HuH-7.5 (cell line): ENCODE measurements around the gene RAB36.
"Not testable (repeated sequence)": the region's sequence is repeated elsewhere in the genome, so short reads cannot be mapped to it uniquely, and the experiment has no call there.

Experiments
- DNase-seq: peaks from one replicate; pipeline ENCODE4 v3.0.0; 2011; ENCODE audit warnings: low spot score

RAB36 gene

DNA sequence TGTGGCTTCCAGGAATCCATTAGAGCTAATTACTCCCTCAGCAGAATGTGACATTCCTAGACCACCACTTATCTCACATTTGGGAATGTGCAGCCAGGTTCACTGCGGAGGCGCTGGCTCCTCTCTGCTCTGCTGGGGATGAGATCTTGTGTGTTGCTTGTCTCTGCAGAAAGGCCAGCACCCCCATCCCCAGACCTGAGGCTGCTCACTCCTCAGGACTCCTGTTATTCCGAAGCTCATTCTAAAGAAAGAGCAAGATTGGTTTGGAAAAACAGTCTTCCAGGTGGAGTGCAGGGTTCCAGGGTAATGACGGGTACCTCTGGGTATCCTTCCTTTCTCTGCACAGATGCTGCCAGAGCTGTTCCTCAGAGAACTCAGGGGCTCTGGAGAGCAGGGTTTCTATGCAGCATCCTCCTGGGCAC lies 24.3 kb upstream of the RAB36 start:
- no peak for DNase-seq

DNA sequence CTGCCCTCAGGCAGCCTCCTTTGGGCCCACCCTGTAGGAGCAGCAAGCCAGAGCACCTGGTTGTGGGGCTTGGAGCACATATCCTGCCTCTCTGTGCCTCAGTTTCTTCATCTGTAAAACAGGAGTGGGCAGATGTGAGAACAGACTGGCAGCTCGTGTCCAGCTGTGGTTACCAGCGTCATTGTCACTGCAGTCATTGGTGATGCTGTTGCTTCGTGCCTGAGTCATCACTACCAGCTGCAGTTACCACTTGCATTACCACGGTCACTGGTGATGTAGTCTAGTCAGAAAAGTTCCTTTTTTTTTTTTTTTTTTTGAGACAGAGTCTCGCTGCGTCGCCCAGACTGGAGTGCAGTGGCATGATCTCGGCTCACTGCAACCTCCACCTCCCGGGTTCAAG lies 23.9 kb upstream of the RAB36 start:
- no peak for DNase-seq

DNA sequence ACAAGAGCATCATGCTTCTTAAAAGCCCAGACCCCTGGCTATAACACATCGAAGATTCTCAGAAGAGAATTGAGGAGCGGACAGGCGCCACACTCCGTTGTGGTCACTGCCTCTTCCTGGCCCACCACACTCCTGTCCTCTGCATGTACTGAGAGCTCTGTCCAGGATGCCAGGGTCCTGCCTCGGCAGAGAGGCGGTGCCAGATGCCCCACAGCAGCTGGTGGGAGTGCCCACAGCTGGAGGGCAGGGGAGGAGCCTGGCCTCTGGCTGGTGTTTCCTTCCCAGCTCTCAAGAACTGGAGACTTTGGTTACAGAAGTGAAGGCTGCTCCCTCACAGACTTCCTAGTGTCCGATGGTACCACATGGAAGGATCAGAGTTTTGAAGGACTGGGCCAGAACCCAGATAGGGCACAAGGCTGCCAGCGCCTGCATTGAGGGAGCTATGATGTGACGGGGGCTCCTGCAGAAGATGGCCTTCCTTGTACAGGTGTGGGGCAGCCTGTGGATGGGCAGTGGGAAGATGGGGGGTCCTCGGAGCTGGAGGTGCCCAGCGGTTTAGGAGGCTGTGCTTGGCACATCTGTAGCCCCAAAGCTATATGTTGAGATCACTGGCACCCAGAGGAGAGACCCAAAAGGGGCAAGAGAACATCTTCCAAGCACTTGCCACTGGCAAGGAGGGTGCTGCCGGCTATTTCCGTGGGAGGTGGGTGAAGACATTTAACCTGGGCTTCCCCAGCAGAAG lies 22.9 kb upstream of the RAB36 start:
- no peak for DNase-seq

DNA sequence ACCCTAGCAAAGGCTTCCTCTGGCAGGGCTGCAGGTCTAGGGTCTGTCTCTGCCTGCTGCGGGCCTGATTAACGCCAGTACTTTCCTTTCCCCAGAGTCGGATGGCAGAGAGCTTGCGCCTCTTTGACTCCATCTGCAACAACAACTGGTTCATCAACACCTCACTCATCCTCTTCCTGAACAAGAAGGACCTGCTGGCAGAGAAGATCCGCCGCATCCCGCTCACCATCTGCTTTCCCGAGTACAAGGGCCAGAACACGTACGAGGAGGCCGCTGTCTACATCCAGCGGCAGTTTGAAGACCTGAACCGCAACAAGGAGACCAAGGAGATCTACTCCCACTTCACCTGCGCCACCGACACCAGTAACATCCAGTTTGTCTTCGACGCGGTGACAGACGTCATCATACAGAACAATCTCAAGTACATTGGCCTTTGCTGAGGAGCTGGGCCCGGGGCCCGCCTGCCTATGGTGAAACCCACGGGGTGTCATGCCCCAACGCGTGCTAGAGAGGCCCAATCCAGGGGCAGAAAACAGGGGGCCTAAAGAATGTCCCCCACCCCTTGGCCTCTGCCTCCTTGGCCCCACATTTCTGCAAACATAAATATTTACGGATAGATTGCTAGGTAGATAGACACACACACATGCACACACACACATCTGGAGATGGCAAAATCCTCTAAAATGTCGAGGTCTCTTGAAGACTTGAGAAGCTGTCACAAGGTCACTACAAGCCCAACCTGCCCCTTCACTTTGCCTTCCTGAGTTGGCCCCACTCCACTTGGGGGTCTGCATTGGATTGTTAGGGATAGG lies 22.1 kb upstream of the RAB36 start:
- no peak for DNase-seq

DNA sequence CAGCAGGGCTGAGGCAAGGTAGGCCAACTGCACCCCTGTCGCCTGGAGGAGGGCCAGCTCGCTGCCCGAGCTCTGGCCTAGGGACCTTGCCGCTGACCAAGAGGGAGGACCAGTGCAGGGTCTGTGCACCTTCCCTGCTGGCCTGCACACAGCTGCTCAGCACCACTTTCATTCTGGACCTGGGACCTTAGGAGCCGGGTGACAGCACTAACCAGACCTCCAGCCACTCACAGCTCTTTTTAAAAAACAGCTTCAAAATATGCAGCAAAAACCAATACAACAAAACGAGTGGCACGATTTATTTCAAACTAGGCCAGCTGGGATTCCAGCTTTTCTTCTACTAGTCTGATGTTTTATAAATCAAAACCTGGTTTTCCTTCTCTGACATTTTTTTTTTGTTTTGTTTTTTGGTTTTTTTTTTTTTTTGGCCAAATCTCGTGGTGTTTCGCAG lies 21.4 kb upstream of the RAB36 start:
- no peak for DNase-seq

DNA sequence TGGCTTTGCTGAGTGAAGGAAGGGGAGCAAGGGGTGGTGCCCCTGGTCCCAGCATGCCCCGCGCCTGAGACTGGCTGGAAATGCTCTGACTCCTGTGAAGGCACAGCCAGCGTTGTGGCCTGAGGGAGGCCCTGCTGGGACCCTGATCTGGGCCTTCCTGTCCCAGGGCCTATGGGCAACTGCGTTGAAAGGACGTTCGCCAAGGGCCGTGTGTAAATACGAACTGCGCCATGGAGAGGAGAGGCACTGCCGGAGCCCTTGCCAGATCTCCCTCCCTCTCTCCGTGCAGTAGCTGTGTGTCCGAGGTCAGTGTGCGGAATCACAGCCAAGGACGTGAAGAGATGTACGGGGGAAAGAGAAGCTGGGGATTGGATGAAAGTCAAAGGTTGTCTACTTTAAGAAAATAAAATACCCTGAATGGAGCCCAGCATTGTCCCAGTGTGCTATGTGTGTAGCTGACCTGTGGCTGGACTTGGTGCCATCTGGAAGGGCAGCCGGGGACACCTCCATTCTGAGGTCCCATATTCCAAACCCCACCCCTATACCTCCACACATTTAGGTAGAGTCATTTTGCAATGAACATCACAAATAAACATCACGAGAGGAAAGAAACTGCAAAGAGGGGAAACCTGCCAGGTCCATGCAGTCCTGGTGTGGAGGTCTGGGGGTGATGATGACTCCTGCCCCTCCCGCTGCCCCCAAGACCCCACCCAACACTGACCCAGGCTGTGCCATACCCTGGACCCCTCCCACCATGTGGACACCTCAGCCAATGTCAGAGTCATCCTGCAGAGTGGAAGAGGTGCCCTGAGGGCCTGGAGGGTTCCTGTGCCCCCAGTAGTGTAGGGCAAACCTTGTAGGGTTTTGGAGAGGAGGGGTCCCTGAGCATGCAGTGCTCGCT lies 20.4 kb upstream of the RAB36 start:
- DNase-seq: no peak

DNA sequence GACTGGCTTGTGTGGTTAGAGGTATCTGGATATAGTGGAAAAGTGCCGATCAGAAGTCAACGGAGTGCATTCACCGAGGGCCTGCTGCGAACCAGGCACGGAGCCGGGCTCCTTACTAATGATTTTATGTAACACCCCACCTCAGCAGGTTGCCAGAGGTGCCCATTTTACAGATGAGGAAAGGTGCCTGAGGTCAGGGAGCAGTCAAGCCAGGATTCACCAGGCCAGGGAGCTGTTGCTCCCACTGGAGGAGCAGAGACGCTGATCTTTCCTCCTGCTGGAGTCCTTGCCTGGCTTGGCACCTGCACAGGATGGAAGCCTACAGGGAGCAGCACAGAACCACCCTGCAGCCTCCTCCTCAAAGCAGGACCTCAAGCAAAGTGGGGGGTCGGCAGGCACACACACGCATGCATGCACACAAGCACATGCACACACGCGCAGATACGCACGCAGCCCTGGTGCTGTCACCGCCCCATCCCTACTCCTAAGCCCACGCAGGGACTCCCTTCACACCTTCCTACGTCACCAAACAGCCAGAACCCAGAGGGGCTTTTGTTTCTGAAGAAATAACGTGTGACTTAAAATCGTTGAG lies 19.7 kb upstream of the RAB36 start:
- no peak for DNase-seq

DNA sequence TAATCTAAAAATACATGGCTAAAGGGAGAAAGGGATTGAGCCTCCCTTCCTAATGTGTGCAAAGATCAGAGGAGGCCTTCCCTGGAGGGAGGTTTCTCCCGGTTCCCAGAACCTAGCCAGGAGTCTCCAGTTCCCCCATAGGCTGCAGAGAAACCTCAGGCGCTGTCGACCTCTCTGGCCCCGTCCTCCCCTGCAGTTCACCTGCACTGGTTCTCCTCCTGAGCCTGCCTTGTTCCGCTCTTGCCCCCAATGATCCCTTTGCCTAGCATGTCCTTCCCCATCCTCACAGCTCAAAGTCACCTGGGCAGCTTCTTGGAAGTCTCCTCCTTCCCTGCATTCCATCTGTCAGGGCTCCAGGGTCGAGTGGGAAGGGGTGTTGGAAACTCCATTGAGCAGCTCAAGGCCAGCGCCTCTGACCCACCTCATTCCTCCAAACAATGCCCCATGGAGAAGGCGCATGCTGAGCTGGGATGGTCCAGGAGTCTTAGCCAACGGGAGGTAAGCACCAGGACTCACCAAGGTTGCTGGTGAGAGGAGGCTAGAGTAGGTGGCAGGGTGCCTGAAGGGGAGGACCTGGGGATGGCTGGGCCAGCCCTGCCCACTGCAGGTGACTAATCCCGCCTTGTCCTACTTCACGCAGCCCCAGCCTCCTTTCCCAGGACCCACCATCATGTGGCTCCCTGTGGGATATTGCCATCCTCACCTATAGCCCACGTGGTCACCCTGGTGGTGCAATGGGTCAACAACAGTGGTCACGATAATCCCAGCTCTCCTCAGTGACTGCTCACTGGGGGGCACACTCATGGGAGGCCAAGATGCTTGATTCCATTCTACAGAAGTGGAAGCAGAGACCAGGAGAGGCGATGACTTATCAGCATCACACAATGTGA lies 18.9 kb upstream of the RAB36 start:
- DNase-seq: no peak

DNA sequence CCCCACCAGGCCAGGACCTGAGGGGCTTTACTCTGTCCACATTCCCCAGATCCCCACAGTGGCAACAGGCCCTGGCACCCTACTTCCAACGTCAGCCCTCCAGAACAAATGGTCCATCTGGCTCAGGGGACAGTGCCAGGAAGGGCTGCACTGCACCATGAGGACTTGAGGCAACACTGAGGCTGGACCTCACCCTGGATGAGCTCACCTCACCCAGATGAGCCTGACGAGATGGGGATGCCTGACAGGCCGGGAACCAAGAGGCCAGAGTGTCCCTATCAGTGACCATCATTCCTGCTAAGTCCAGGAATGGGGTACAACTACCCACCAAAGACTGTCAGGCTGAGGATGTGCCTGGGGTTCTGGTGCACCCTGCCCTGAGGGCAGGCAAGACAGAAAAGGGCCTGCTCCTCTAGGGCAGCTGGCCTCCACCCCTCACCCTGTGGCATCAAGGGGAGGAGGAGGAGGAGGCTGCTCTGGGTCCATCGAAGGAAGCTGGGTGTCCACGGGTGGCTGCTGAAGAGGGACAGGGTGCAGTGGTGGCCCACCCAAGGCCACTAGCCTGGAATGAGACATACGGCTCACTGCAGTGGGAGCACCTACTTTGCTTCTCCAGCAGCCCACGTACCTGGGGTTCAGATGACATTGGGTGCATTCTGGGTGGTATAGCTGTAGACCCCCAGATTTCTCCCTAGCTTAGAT lies 18.1 kb upstream of the RAB36 start:
- no peak for DNase-seq

DNA sequence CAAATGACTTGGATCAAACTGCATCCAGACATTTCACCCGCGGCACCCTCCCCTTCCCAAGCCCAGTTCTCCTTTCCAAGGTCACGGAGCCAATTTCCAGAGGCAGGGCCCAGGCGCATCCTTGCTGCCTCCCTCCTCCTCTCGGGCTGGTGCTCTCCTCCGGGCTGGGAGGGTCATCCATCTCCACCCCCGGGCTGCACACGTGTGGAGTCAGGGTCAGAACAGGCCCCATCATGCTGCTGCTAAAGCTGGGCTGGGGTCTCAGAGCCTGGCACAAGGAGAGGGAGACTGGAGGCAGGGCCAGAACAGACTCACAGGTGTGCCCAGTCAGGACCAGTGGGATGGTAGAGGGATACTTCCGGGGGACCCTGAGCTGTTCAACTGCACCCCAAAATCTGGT lies 17.5 kb upstream of the RAB36 start:
- DNase-seq: no peak

DNA sequence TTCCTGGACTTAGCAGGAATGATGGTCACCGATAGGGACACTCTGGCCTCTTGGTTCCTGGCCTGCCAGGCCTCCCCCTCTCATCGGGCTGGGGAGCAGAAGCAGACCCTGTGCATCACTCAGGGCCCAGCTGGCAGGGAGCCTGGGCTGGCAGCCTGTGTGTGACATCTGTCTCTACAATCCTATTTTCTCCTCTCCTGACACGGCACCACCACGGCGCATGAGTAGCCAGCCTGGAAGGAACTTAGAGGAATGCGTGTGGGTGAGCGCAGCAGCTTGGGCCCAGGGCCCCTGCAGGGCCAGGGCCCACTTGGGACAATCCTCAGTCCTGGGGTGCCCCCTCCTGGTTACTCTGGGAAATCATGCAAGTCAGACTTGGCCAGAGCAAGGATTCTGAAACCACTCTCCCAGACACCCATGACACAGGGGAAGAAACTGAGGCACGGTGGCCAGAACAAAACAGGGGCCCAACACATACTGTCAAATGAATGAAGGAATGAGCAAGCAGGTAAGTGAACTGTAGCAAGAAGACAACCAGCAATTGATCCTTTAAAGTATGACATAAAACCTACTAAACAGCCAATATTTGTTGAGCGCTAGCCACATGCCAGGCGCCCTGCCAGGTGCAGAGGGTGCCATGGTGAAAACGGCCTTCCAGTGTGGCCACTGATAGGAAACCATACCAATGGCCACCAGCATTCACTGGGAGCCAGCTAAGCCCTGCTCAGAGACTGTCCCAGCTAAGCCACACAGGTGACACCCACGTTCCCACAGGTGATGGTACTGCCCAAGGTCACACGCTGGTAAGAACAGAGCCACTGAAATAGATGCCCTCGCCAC lies 16.8 kb upstream of the RAB36 start:
- DNase-seq: peak; percentile 92

DNA sequence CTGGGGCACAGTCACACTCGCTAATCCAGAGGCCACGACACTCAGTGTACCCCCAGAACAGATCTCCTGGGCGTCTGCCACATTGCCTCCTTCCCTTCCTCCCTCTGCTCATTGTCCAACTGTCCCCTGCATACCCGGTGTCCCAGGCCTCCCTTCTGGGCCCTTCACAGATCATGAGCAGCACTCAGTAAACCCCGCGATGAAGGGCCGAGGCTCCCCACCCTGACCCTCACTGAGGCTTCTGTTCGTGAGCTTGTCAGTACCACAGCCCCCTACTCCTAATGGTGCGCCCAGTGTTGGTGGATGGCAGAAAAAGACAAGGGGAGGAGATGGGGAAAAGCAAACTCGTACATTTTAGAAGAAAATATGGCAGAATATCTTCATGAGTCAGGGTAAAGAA lies 16.1 kb upstream of the RAB36 start:
- DNase-seq: no peak

DNA sequence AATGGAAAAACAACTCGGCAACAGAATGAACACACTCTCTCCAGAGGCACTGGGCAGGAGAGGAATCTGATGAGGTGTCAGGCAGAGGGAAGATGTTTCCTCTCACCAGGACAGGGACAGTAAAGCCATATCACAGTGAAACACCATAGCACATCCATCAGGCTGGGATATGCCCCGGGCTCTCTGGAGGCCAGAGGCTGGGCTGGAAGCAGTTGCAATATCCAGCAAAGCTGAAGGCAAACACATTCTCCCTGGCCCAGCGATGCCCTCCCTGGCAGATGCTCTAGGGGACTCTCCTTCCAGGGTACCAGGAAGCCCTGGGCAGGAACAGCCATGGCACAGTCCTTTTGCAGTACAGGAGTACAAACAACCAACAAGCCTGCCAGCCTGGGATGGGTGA lies 14.6 kb upstream of the RAB36 start:
- no peak for DNase-seq

DNA sequence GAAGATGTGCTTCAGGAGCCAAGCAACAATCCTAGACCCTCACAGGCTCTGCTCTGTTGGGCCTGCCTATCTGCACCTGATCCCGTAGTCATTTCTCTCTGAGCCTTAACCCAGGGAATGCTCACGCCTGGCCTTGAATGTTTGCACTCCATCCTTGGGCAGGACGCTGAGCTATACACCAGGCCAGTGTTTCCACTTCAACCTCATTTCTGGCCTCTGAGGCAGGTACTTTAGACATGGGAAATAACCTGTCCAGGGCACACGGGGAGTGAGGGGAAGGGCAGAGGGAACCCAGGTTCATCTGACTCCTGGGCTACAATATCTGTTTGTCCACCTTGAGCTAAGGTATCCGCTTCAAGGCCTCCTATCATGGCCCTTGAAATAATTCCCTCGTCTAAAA lies 13.3 kb upstream of the RAB36 start:
- no peak for DNase-seq

DNA sequence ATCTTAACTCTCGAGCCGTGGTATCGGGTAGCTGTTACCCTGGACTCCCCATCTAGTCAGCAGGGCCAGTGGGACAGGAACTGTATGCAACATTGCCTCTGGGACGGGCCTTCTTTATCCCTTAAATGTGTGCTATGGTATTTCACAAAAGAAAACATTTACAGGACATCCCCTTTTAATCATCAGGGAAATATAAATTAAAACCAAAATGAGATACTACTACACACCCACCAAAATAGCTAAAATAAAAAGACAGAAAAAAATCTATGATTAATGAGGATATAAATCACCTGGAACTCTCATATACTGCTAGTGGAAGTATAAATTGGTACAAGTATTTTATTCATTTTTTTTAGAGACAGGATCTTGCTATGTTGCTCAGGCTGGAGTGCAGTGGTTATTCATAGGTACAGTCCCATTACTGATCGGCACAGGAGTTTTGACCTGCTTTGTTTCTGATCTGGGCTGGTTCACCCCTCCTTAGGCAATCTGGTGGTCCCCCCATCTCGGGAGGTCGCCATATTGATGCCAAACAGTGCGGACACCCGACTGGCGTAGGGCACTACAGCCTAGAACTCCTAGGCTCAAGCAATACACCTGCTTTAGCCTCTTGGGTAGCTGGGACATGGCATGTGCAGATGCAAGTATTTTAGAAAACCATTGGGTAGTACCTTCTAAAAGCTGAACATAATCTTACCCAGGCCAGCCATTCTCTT lies 12.7 kb upstream of the RAB36 start:
- DNase-seq: no peak

DNA sequence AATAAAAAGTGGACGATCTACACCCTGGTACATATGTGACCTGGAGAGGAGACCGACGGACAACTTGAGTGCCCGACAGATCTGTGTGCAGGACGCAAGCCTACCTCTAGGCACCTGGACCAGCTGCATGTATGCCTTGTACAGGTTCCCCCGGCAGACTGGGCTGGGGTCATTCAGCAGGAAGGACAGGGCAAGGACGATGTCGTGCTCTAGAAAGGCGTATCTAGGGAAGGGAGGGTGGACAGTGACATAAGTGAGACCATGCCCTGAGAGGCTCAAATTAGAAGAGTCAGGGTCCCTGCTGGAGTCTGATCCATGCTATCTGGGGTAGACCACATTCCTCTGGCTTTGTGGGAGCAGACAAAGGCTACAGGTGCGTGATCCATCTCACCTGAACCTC lies 11.4 kb upstream of the RAB36 start:
- DNase-seq: no peak

DNA sequence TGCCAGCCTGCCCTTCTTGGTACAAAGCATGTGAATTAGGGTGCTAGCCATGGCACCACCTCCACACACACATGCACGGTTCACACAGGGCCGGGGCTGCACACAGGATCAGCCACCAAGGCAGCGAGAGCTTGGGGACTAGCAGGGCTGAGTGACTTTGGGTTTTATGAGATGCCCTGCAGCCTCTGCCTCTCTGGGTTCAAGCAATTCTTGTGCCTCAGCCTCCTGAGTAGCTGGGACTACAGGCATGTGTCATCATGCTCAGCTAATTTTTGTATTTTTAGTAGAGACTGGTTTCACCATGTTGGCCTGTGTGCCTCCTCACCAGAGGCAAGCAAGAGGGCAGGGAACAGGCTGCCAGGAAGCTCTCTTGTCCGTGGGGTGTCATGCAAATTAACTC lies 8.3 kb upstream of the RAB36 start:
- not testable (repeated sequence) for DNase-seq

DNA sequence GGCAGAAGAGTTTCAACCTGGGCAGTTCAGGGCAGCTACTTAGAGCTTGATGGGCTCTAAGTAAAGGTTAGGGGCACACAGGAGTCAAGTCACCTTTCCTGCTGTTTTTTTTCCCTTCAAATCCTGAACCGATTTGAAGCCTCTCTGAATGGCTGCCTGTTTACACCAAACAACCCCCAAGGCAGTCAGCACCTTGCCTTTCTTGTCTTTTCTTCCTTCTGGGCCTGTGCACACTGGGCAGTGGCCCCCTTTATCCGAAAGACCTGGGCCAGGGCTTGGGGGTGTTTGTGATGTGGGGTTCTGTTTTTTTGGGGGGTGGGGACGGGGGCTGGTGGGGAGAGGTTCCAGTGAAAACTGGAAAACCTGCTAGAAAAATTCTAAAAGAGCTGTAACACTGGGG lies 7.8 kb upstream of the RAB36 start:
- DNase-seq: no peak
